ENCODE data around the gene DTX1.

DNA sequence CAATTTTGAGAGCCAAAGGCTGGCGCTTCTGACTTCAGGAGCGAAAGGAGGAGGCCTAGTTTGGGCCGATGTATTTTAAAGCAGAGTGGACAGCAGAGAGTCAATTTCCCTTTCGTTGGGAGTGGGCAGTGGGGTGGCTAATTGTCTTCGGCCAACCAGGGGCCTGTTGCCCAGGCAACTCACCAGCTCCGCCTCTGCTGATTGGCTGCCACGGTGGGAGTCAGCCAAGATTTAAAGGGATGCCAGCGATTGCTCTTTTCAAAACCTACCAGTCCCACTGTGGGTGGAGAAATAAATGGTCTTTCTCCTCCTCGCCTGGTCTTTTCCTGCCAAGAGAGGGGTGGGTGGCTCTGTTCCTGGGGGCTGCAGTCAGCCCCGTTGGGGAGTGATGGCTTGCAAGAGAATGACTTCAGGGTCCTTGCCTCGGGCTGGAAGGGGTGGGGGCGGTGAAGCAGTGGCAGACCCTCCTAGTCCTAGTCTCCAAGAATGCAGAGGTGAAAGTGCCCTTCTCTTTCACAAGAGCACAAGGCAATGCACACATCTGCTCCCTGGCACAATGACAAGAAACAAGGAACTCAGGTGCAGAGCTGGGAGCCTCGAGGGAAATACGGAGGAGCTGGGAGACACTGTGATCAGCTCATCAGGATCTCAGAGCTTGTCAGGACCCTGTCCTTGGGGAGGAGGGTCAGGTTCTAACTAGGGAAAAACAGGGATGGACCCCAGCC is 41.3 kb downstream of the DTX1 start:
- TF ChIP-seq, protein P1, sequence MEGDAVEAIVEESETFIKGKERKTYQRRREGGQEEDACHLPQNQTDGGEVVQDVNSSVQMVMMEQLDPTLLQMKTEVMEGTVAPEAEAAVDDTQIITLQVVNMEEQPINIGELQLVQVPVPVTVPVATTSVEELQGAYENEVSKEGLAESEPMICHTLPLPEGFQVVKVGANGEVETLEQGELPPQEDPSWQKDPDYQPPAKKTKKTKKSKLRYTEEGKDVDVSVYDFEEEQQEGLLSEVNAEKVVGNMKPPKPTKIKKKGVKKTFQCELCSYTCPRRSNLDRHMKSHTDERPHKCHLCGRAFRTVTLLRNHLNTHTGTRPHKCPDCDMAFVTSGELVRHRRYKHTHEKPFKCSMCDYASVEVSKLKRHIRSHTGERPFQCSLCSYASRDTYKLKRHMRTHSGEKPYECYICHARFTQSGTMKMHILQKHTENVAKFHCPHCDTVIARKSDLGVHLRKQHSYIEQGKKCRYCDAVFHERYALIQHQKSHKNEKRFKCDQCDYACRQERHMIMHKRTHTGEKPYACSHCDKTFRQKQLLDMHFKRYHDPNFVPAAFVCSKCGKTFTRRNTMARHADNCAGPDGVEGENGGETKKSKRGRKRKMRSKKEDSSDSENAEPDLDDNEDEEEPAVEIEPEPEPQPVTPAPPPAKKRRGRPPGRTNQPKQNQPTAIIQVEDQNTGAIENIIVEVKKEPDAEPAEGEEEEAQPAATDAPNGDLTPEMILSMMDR (conservative IDR thresholded peaks at IDR 0.05; ENCODE audit: low read depth, low read length): no peak
- no peak for TF ChIP-seq EZH2phosphoT487 (IDR thresholded peaks at IDR 0.05; ENCODE audit: borderline replicate concordance, low read length)

Data from PC-3 (cell line).